HG02588 (cell line): ENCODE results near the gene SPATA2.
"Not testable (repeated sequence)": the region's sequence is repeated elsewhere in the genome, so short reads cannot be mapped to it uniquely, and the experiment has no call there.

Experiments used
- ATAC-seq: cut with Tn5 transposase; IDR thresholded peaks from one replicate; pipeline ENCODE4 v1.9.1; 2021; ENCODE audit warnings: mild to moderate bottlenecking, moderate library complexity; ENCODE audit not compliant: unreplicated experiment

SPATA2 gene

DNA sequence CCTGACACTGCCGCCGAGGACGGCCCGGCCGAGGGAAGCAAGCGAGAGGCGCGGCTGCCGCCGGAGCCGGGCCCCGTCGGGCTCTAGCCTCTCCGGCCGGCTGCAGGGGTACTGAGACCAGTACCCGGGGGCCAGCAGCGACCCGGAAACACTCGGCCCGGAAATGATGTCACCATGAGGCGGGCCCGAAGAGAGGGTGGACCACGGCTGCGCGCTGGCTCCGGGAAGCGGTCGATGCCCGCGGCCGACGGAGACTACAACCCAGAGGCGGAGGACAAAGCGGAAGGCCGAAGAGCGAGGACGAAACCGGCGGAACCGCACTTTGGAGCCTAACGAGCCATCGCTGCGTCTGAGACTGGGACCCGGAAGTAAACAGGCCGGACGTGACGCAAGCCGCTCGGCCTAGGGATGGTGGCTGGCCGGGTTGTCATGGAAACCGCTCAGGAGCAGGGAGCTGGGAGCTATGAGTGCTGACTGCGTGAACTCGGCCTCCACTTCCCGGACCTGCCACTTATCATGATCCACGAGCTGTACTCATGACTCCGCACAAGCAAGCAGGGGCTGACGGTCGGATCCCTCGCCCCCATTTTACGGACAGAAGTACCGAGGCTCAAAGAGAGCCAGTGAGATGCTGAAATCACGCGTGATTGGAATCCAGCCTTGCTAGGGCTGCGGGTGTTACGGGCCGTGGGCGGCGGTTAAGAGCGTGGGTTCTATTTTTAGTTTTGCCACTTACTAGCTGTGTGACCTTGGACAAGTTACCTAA is at the start of gene SPATA2:
SPATA2 (minus strand) TSS at position 150 of the 766 bp plus-strand sequence. CDS start 7,039 bp downstream, outside the sequence.
- peak; percentile 84 for ATAC-seq

DNA sequence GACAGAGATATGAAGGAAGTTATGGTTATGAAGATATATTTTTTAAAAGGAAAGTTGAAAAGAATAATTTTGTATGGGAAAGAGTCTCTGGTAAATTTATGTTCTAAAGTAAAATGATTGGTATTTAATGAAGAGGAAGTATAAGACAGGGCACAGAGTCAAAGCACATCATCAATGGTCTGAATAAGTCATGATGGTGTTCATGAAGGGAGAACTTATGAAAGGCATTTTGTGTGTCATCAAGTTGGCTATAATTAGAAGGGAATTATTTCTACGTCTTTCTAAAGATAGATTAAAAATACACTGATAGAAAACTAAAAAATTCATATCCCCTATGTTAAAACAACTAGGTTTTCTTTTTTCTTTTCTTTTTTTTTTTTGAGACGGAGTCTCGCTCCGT is 46.1 kb upstream of the SPATA2 start:
- no peak for ATAC-seq

DNA sequence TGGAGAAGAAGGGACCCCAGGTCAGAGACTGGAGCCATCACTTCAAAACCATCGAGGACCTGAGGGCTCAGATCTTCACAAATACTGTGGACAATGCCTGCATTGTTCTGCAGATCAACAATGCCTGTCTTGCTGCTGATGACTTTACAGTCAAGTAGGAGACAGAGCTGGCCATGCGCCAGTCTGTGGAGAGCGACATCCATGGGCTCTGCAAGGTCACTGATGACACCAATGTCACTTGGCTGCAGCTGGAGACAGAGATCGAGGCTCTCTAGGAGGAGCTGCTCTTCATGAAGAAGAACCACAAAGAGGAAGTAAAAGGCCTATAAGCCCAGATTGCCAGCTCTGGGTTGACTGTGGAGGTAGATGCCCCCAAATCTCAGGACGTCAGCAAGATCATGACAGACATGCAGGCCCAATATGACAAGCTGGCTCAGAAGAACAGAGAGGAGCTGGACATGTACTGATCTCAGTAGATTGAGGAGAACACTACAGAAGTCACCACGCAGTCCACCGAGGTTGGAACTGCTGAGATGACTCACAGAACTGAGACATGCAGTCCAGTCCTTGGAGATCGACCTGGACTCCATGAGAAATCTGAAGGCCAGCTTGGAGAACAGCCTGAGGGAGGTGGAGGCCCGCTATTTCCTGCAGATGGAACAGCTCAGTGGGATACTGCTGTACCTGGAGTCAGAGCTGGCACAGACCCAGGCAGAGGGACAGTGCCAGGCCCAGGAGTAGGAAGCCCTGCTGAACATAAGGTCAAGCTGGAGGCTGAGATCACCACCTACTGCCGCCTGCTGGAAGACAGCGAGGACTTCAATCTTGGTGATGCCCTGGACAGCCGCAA is 42.0 kb upstream of the SPATA2 start:
- not testable (repeated sequence) for ATAC-seq

DNA sequence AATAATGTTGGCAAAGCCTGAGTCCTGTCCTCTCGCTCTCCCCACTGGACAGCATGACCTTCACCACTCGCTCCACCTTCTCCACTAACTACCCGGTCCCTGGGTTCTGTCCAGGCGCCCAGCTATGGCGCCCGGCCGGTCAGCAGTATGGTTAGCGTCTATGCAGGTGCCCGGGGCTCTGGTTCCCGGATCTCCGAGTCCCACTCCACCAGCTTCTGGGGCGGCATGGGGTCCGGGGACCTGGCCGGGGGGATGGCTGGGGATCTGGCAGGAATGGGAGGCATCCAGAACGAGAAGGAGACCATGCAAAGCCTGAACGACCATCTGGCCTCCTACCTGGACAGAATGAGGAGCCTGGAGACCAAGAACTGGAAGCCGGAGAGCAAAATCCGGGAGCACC is 41.4 kb upstream of the SPATA2 start:
- ATAC-seq, result no peak

GRCh38 chr20:49955830-49956396 is 40.6 kb upstream of the SPATA2 start:
- not testable (repeated sequence) for ATAC-seq

DNA sequence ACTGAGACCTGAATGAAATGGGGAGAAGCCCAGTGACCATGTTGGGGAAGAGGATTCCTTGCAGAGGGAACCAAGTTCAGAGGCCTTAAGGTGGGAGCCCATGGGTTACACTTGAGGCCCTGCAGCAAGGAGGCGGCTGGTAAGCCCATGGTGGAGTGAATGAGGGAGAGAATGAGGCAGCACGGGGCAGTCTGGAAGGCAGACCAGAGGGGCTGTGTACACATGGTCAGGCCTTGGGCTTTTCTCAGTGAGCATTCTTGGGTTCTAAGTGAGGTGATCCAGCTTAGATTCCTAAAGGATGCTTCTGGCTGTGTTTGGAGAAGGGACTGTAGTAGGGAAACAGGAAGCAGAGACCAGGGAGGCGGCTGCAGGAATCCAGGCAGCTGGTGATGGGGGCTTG is 39.8 kb upstream of the SPATA2 start:
- ATAC-seq, result no peak

DNA sequence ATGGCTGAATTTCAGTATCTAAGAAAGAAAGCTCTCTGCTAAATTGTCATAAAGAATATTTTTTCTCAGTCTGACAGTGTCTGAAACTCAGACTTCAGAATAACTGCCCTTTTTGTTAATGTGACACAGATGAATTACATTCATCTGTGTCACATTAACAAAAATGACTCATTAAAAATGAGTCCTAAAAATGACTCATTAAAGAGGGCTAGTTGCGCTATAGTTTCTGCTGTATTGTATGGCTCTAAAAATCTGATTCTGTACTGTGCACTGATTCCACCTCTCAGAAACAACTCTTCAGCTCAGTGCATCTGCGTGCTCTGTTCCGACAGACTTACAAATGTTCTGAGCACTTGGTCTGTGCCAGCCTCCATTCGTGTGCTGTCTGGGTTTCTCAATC is 35.8 kb upstream of the SPATA2 start:
- ATAC-seq, result no peak

- ATAC-seq, result no peak
Measured at GRCh38 chr20:49948809-49949507, 33.6 kb upstream of the SPATA2 start.

DNA sequence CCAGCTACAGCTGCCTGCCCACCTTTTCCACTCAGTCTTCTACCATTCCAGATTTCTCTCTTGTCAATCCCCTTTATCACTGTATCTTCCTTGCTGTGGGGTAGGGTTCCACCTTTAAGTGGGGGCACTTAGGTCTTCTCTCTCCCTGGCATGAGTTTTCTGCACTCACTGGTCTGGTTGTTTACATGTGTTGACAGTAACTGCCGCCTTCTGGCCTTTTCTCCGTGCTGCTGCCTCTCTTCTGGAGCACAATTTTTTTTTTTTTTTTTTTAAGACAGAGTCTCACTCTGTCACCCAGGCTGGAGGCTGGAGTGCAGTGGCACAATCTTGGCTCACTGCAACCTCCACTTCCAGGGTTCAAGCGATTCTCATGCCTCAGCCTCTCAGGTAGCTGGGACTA is 32.8 kb upstream of the SPATA2 start:
- no peak for ATAC-seq

DNA sequence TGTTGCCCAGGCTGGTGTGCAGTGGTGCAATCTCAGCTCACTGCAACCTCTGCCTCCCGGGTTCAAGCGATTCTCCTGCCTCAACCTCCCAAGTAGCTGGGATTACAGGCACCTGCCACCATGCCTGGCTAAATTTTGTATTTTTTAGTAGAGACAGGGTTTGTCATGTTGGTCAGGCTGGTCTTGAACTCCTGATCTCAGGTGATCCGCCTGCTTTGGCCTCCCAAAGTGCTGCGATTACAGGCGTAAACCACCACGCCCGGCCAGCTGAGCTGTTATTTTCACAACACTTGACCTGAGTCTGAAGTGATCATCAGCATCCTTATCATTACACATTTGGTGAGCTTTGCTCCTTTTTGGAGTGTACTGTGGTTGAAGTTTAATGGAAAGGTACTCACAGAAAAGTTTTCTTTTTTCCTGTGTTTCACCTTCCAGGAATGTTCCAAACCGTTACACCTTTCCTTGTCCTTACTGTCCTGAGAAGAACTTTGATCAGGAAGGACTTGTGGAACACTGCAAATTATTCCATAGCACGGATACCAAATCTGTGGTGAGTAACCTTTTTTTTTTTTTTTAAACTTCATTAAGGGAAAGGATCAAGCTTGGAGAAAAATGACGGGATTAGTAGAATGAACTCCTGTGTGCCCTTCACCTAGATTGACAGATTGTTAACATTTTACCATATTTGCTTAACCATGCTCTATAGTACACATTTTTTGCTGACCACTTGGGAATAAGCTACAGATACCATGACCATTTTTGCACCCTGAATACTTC is 30.6 kb upstream of the SPATA2 start:
- ATAC-seq, result no peak

DNA sequence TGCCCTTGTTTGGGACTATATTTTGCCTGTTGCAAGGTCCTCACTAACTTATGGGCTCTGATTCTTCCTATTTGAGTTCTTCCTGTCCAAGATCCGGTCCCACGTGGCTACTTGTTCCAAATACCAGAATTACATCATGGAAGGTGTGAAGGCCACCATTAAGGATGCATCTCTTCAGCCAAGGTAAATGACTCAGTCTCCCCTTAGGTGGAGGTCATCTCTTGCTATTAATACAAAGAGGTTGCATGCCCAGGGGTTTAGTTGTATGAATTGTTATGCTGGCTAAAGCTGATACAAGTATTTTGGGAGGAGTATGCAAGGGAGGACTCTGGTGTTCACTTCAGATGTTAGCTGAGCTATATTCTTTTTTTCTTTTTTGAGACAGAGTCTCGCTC is 30.0 kb upstream of the SPATA2 start:
- ATAC-seq, result no peak

- ATAC-seq, result no peak
Measured at GRCh38 chr20:49942942-49943341, 27.6 kb upstream of the SPATA2 start.

DNA sequence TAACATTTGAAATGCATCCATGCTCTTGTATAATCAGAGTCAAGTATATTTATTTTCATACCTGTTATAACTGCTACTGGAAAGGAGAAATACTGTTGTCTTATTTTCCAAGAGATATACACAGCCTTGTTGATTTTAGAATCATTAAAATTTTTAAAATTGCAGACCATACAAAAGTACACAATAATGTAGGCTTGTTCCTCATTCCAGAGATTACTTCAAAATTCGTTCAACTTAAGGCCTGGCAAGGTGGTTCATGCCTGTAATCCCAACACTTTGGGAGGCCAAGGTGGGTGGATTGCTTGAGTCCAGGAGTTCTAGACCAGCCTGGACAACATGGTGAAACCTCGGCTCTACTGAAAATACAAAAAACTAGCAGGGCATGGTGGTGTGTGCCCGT is 27.0 kb upstream of the SPATA2 start:
- no peak for ATAC-seq

- ATAC-seq, result no peak
Measured at GRCh38 chr20:49941456-49941855, 26.1 kb upstream of the SPATA2 start.

- ATAC-seq, result no peak
Measured at GRCh38 chr20:49938173-49939163, 23.1 kb upstream of the SPATA2 start.

- ATAC-seq, result no peak
Measured at GRCh38 chr20:49937027-49937929, 21.9 kb upstream of the SPATA2 start.

DNA sequence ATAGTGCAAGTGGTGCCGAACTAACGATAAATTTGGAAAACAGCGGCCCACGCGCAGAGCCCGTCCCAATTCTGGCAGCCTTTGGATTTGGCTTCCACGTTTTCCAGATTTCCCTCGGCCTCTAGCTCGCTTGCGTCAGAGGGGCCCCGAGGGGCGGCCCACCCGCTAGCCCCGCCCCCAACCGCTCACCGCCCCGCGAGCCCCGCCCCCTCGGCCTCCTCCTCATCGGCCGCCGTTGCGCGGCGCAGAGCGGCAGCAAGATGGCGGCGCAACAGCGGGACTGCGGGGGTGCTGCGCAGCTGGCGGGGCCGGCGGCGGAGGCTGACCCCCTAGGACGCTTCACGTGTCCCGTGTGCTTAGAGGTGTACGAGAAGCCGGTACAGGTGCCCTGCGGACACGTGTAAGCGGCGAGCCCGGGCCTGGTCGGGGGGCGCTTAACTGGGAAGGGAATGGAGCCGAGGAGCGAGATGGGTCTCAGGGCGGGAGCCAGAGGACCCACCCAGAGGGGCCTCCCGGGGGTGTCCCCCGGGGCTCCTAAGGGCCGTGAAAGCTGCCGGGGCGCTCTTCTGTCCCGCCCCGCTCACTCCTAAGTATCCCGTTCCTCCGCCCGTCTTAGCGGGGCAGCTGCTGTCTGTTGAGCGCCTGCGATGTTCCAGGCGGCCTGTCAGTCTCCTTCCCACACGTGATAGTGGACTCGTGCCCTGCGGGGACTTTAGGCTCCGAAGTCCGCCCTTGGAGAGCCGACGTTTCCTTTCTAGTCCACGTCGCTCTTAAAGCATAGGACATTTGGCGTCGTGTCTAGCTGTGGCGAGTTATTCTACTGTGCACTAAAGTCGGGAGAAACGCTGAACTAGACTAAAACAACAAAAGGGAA is 21.1 kb upstream of the SPATA2 start, which contains the start of gene RNF114:
RNF114 (plus strand) TSS at position 245 of the 874 bp plus-strand sequence; CDS start at position 261, 16 bp downstream.
- ATAC-seq, result peak; percentile 78
